Measurements from ENCODE around the gene PCDHGA8. TPM values are rescaled to one million over a fixed set of nuclear protein-coding genes. Genes with fewer than 3 reads are reported as not detected.

PCDHGA8 gene
- total RNA-seq, 1 donor from 2014 or later = 6.4 TPM

GRCh38 chr5:141356950-141357349 lies 35.5 kb upstream of the PCDHGA8 start:
- H3K4me3 ChIP-seq = no peak overlapping the region

GRCh38 chr5:141359790-141360426 lies 32.5 kb upstream of the PCDHGA8 start, which contains the start of gene PCDHGB2:
Gene PCDHGB2, plus strand, starts transcription at chr5:141359994. Its CDS starts 142 bp downstream, at chr5:141360136.
- intact Hi-C loops (cut with DNase I) = no loop called here
- no peaks in the 10 kb centered on the region for H3K36me3 ChIP-seq
- no peaks in the 10 kb centered on the region for H3K4me1 ChIP-seq
- peaks cover 67% of the 10 kb centered on the region for H3K9me3 ChIP-seq
- H3K27me3 ChIP-seq = no peaks in the 10 kb centered on the region
- TF ChIP-seq CTCF (IDR thresholded peaks at IDR 0.05) = no peak
- no peak for TF ChIP-seq POLR2A (IDR thresholded peaks at IDR 0.05)
- no peak for TF ChIP-seq POLR2AphosphoS5 (IDR thresholded peaks at IDR 0.05; ENCODE audit: insufficient read depth in 1 of 2, low read depth in 1 of 2)
- DNase-seq (ENCODE audit: extremely low spot score in 2 of 2) = no peak
- H3K4me3 ChIP-seq = peak within 1 kb of the TSS in 1 of 2 donors; percentile 11
- no peak within 1 kb of the TSS for H3K27ac ChIP-seq

More at GRCh38 chr5:141356950-141357349, 35.5 kb upstream of the PCDHGA8 start:
- TF ChIP-seq CTCF (IDR thresholded peaks at IDR 0.05) (no peak), POLR2AphosphoS5 (IDR thresholded peaks at IDR 0.05; ENCODE audit: insufficient read depth in 1 of 2, low read depth in 1 of 2) (no peak), POLR2A (IDR thresholded peaks at IDR 0.05) (no peak)
- Histone ChIP-seq H3K27me3 (no peaks in the 10 kb centered on the region), H3K36me3 (no peaks in the 10 kb centered on the region), H3K27ac (no peak overlapping the region), H3K9me3 (peaks cover 52% of the 10 kb centered on the region), H3K4me1 (no peaks in the 10 kb centered on the region)
- no peak for DNase-seq (ENCODE audit: extremely low spot score in 2 of 2)
- intact Hi-C loops (cut with DNase I) = no loop called here

GRCh38 chr5:141360685-141361084 lies 31.7 kb upstream of the PCDHGA8 start:
- H3K9me3 ChIP-seq = peaks cover 67% of the 10 kb centered on the region
- H3K27me3 ChIP-seq = no peaks in the 10 kb centered on the region
- no peak overlapping the region for H3K4me3 ChIP-seq
- no peak for DNase-seq (ENCODE audit: extremely low spot score in 2 of 2)
- no peak overlapping the region for H3K27ac ChIP-seq
- TF ChIP-seq POLR2AphosphoS5 (IDR thresholded peaks at IDR 0.05; ENCODE audit: insufficient read depth in 1 of 2, low read depth in 1 of 2) (no peak), CTCF (IDR thresholded peaks at IDR 0.05) (no peak), POLR2A (IDR thresholded peaks at IDR 0.05) (no peak)
- intact Hi-C loops (cut with DNase I) = no loop called here
- H3K4me1 ChIP-seq = no peaks in the 10 kb centered on the region
- no peaks in the 10 kb centered on the region for H3K36me3 ChIP-seq

GRCh38 chr5:141362719-141363118 lies 29.7 kb upstream of the PCDHGA8 start:
- Histone ChIP-seq H3K36me3 (no peaks in the 10 kb centered on the region), H3K27me3 (no peaks in the 10 kb centered on the region), H3K27ac (no peak overlapping the region), H3K4me3 (no peak overlapping the region), H3K9me3 (peaks cover 68% of the 10 kb centered on the region), H3K4me1 (no peaks in the 10 kb centered on the region)
- intact Hi-C loops (cut with DNase I) = no loop called here
- TF ChIP-seq CTCF (IDR thresholded peaks at IDR 0.05) (no peak), POLR2A (IDR thresholded peaks at IDR 0.05) (no peak), POLR2AphosphoS5 (IDR thresholded peaks at IDR 0.05; ENCODE audit: insufficient read depth in 1 of 2, low read depth in 1 of 2) (no peak)
- no peak for DNase-seq (ENCODE audit: extremely low spot score in 2 of 2)

GRCh38 chr5:141363952-141364660 lies 28.3 kb upstream of the PCDHGA8 start, which contains the start of gene PCDHGA5:
Gene PCDHGA5, plus strand, starts transcription at chr5:141364162. Its CDS starts 169 bp downstream, at chr5:141364331.
- peak within 1 kb of the TSS in 1 of 2 donors; percentile 1 for H3K4me3 ChIP-seq
- no peaks in the 10 kb centered on the region for H3K27me3 ChIP-seq
- no peak for TF ChIP-seq POLR2A (IDR thresholded peaks at IDR 0.05)
- TF ChIP-seq POLR2AphosphoS5 (IDR thresholded peaks at IDR 0.05; ENCODE audit: insufficient read depth in 1 of 2, low read depth in 1 of 2) = no peak
- TF ChIP-seq CTCF (IDR thresholded peaks at IDR 0.05) = no peak
- DNase-seq (ENCODE audit: extremely low spot score in 2 of 2) = no peak
- no peaks in the 10 kb centered on the region for H3K36me3 ChIP-seq
- intact Hi-C loops (cut with DNase I) = no loop called here
- H3K9me3 ChIP-seq = peaks cover 68% of the 10 kb centered on the region
- no peaks in the 10 kb centered on the region for H3K4me1 ChIP-seq
- no peak within 1 kb of the TSS for H3K27ac ChIP-seq
